HEK293 (cell line): ENCODE results near the gene AGRN.

Source experiments
- CTCF ChIA-PET: fragments of 350-600 bp; formaldehyde crosslinking; extraction: SDS; loops from one replicate; lab custom pipeline; 2021; ENCODE audit warnings: antibody characterized with exemption; lab: Yijun Ruan, JAX
- POLR2A ChIA-PET: fragments of 300-600 bp; formaldehyde crosslinking; extraction: SDS; loops from one replicate; lab custom pipeline; 2020; ENCODE audit warnings: antibody characterized with exemption, inconsistent platforms; lab: Yijun Ruan, JAX
- H3K27ac ChIP-seq: fragments of 200-500 bp; sonication (Bioruptor generic); 2 replicates; pipeline ENCODE4 v1.5.1; 2014; ENCODE audit warnings: low read depth, low read length, control low read depth, inconsistent platforms; ENCODE audit errors: extremely low read depth
- H3K36me3 ChIP-seq, 2 experiments: fragments of 200-500 bp in 1 of 2; sonication (Bioruptor generic) in 1 of 2; 1 replicate in 1 of 2; 2 replicates in 1 of 2; pipeline ENCODE4 v1.5.1; 2014 to 2017; ENCODE audit warnings: inconsistent platforms in 2 of 2, low read length in 2 of 2; ENCODE audit not compliant: control insufficient read depth in 2 of 2, insufficient read depth in 1 of 2
- H3K4me1 ChIP-seq: fragments of 200-500 bp; sonication (Bioruptor generic); 2 replicates; pipeline ENCODE4 v1.5.1; 2014; ENCODE audit warnings: mild to moderate bottlenecking, low read length, inconsistent platforms; ENCODE audit not compliant: control insufficient read depth, insufficient read depth
- H3K4me3 ChIP-seq: 2 replicates; pipeline ENCODE4 v1.5.1; 2011; ENCODE audit warnings: low read depth, mild to moderate bottlenecking, control low read depth, low read length, moderate library complexity
- H3K9me3 ChIP-seq: fragments of 200-500 bp; sonication (Bioruptor generic); 2 replicates; pipeline ENCODE4 v1.5.1; 2014; ENCODE audit warnings: low read depth, low read length, inconsistent platforms; ENCODE audit not compliant: control insufficient read depth, insufficient read depth
- CTCF ChIP-seq: fragments of 450-650 bp; formaldehyde crosslinking; IDR thresholded peaks from 2 replicates; pipeline ENCODE4 v1.5.1; 2016; ENCODE audit warnings: missing biosample characterization, missing genetic modification characterization
- GLIS2 ChIP-seq: fragments of 450-650 bp; formaldehyde crosslinking; IDR thresholded peaks from 2 replicates; pipeline ENCODE4 v1.5.1; 2016; ENCODE audit warnings: missing biosample characterization, missing genetic modification characterization
- KLF8 ChIP-seq: fragments of 450-650 bp; formaldehyde crosslinking; IDR thresholded peaks from 2 replicates; pipeline ENCODE4 v1.5.1; 2016; ENCODE audit warnings: missing biosample characterization, missing genetic modification characterization
- SCRT2 ChIP-seq: fragments of 450-650 bp; formaldehyde crosslinking; IDR thresholded peaks from 2 replicates; pipeline ENCODE4 v1.5.1; 2016; ENCODE audit warnings: missing biosample characterization, missing genetic modification characterization
- SP3 ChIP-seq: fragments of 450-650 bp; formaldehyde crosslinking; IDR thresholded peaks from 2 replicates; pipeline ENCODE4 v1.5.1; 2016; ENCODE audit warnings: missing biosample characterization, missing genetic modification characterization
- TSHZ1 ChIP-seq: fragments of 450-650 bp; formaldehyde crosslinking; IDR thresholded peaks from 2 replicates; pipeline ENCODE4 v1.5.1; 2016; ENCODE audit warnings: missing biosample characterization, missing genetic modification characterization, borderline replicate concordance
- WT1 ChIP-seq: fragments of 450-650 bp; formaldehyde crosslinking; IDR thresholded peaks from 2 replicates; pipeline ENCODE4 v1.5.1; 2016; ENCODE audit warnings: missing biosample characterization, missing genetic modification characterization
- ZIC2 ChIP-seq: fragments of 450-650 bp; formaldehyde crosslinking; IDR thresholded peaks from 2 replicates; pipeline ENCODE4 v1.5.1; 2016; ENCODE audit warnings: missing biosample characterization, missing genetic modification characterization
- ZNF112 ChIP-seq: fragments of 450-650 bp; formaldehyde crosslinking; IDR thresholded peaks from 2 replicates; pipeline ENCODE4 v1.5.0; 2017; ENCODE audit warnings: missing biosample characterization, missing genetic modification characterization
- ZNF16 ChIP-seq: fragments of 450-650 bp; formaldehyde crosslinking; IDR thresholded peaks from 2 replicates; pipeline ENCODE4 v1.5.1; 2016; ENCODE audit warnings: low read depth, missing biosample characterization, missing genetic modification characterization
- ZNF24 ChIP-seq: fragments of 450-650 bp; formaldehyde crosslinking; IDR thresholded peaks from 2 replicates; pipeline ENCODE4 v1.5.1; 2016; ENCODE audit warnings: missing biosample characterization, missing genetic modification characterization
- ZNF274 ChIP-seq, 2 experiments: fragments of 200-500 bp in 1 of 2; fragments of 450-650 bp in 1 of 2; sonication (Bioruptor generic) in 1 of 2; formaldehyde crosslinking in 1 of 2; IDR thresholded peaks; 2 replicates each; pipeline versions ENCODE4 v1.5.1 to v1.6.1; 2014 to 2016; ENCODE audit warnings: borderline replicate concordance in 1 of 2, inconsistent platforms in 1 of 2, low read length in 1 of 2, missing biosample characterization in 1 of 2, missing genetic modification characterization in 1 of 2
- ZNF292 ChIP-seq: fragments of 450-650 bp; formaldehyde crosslinking; IDR thresholded peaks from 2 replicates; pipeline ENCODE4 v1.5.1; 2016; ENCODE audit warnings: low read depth, missing biosample characterization, missing genetic modification characterization, borderline replicate concordance
- ZNF350 ChIP-seq: fragments of 450-650 bp; formaldehyde crosslinking; IDR thresholded peaks from 2 replicates; pipeline ENCODE4 v1.5.0; 2017; ENCODE audit warnings: missing biosample characterization, mild to moderate bottlenecking, missing genetic modification characterization
- ZNF571 ChIP-seq: fragments of 450-650 bp; formaldehyde crosslinking; IDR thresholded peaks from 2 replicates; pipeline ENCODE4 v1.5.0; 2017; ENCODE audit warnings: missing biosample characterization, missing genetic modification characterization
- ZNF654 ChIP-seq: fragments of 450-650 bp; formaldehyde crosslinking; IDR thresholded peaks from 2 replicates; pipeline ENCODE4 v1.5.1; 2016; ENCODE audit warnings: low read depth, missing biosample characterization, missing genetic modification characterization
- ZNF747 ChIP-seq: fragments of 450-650 bp; formaldehyde crosslinking; IDR thresholded peaks from 2 replicates; pipeline ENCODE4 v1.5.1; 2016; ENCODE audit warnings: missing biosample characterization, missing genetic modification characterization
- ZSCAN30 ChIP-seq: fragments of 450-650 bp; IDR thresholded peaks from 2 replicates; pipeline ENCODE4 v1.5.1; 2018; ENCODE audit warnings: missing biosample characterization, mild to moderate bottlenecking, missing genetic modification characterization, moderate library complexity
- TF ChIP-seq, protein P1 (sequence below): fragments of 450-650 bp; formaldehyde crosslinking; conservative IDR thresholded peaks from 2 replicates; pipeline ENCODE4 v1.5.1; 2016; ENCODE audit warnings: low read depth, missing biosample characterization, missing genetic modification characterization
- TF ChIP-seq, protein P2 (sequence below): sonication (generic); formaldehyde crosslinking; IDR thresholded peaks from 2 replicates; pipeline ENCODE4 v1.8.1; 2022; ENCODE audit warnings: mild to moderate bottlenecking, moderate library complexity, missing genetic modification reagents
- TF ChIP-seq, protein P3 (sequence below): fragments of 450-650 bp; formaldehyde crosslinking; IDR thresholded peaks from 2 replicates; pipeline ENCODE4 v1.5.1; 2016; ENCODE audit warnings: missing biosample characterization, missing genetic modification characterization

The AGRN gene

GRCh38 chr1:1074631-1075147 is 54.8 kb downstream of the AGRN start:
- Histone ChIP-seq H3K36me3 (no peaks in the 10 kb centered on the region), H3K27ac (no peak overlapping the region), H3K4me3 (no peak overlapping the region), H3K4me1 (peaks cover 3% of the 10 kb centered on the region; the same call in 1 of the 2 replicates), H3K9me3 (no peaks in the 10 kb centered on the region)
- ChIA-PET POLR2A (interaction anchor here (1.0 kb wide), 1 partner anchor 61 kb away, joined by 3 read pairs; the partner anchor contains the start of gene ISG15), CTCF (interaction anchor here (0.6 to 0.8 kb wide), 2 partner anchors 90 to 99 kb away, joined by 3 to 4 read pairs; no protein-coding TSS in a partner anchor)
- TF ChIP-seq, protein P1, sequence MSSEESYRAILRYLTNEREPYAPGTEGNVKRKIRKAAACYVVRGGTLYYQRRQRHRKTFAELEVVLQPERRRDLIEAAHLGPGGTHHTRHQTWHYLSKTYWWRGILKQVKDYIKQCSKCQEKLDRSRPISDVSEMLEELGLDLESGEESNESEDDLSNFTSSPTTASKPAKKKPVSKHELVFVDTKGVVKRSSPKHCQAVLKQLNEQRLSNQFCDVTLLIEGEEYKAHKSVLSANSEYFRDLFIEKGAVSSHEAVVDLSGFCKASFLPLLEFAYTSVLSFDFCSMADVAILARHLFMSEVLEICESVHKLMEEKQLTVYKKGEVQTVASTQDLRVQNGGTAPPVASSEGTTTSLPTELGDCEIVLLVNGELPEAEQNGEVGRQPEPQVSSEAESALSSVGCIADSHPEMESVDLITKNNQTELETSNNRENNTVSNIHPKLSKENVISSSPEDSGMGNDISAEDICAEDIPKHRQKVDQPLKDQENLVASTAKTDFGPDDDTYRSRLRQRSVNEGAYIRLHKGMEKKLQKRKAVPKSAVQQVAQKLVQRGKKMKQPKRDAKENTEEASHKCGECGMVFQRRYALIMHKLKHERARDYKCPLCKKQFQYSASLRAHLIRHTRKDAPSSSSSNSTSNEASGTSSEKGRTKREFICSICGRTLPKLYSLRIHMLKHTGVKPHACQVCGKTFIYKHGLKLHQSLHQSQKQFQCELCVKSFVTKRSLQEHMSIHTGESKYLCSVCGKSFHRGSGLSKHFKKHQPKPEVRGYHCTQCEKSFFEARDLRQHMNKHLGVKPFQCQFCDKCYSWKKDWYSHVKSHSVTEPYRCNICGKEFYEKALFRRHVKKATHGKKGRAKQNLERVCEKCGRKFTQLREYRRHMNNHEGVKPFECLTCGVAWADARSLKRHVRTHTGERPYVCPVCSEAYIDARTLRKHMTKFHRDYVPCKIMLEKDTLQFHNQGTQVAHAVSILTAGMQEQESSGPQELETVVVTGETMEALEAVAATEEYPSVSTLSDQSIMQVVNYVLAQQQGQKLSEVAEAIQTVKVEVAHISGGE (tag by site-specific recombination): no peak
- TF ChIP-seq ZNF112 (tag by site-specific recombination): no peak
- TF ChIP-seq CTCF (tag by site-specific recombination): no peak
- TF ChIP-seq ZNF571 (tag by site-specific recombination): no peak
- no peak for TF ChIP-seq ZNF24 (tag by site-specific recombination)
- TF ChIP-seq ZNF292: no peak
- no peak for TF ChIP-seq ZNF274 (IDR thresholded peaks at IDR 0.05; ENCODE audit: low read length)
- no peak for TF ChIP-seq ZNF274 (tag by site-specific recombination; IDR thresholded peaks at IDR 0.05; ENCODE audit: borderline replicate concordance)
- no peak for TF ChIP-seq ZNF747 (tag by site-specific recombination)
- TF ChIP-seq SCRT2: no peak
- no peak for TF ChIP-seq ZNF654 (tag by site-specific recombination)

DNA sequence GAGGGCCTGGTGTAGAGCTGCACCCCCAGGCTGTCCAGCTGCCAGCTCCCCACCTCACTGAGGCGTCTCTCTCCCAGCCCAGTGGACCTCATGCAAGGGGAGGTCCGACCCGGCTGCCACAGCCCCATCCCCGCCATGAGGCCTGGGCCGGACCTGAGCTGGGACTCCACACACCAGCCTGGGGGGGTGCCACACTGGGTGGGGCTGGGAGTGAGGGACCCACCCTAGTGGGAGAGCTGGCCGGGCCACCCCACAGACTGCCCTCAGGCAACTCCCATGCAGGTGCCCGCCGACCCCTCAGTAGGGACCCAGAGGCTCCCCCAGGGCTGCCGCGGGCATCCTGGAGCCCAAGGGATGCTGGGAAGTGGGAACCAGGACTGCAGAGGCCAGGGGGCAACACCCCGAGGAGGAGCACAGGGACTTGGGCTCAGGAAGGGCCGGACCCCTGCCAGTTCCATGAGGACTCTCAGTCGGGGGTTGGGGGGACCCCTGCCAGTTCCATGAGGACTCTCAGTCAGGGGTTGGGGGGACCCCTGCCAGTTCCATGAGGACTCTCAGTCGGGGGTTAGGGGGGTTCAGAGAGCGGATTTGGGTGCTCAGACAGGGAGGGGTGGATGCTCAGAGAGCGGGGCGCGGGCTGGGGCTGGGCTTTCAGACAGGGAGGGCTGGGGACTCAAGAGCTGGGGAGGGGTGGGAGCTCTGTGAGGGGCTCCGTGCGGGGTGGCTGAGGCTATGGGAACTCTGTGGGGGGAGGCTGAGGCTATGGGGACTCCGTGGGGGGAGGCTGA is 55.4 kb downstream of the AGRN start:
- POLR2A ChIA-PET: no interaction called here
- Histone ChIP-seq H3K9me3 (no peaks in the 10 kb centered on the region), H3K36me3 (no peaks in the 10 kb centered on the region), H3K27ac (no peak overlapping the region), H3K4me3 (no peak overlapping the region), H3K4me1 (peaks cover 3% of the 10 kb centered on the region; the same call in 1 of the 2 replicates)
- CTCF ChIA-PET: interaction anchor here (0.6 to 0.8 kb wide), 2 partner anchors 58 to 91 kb away, joined by 3 read pairs; no protein-coding TSS in a partner anchor
- TF ChIP-seq, protein P2, sequence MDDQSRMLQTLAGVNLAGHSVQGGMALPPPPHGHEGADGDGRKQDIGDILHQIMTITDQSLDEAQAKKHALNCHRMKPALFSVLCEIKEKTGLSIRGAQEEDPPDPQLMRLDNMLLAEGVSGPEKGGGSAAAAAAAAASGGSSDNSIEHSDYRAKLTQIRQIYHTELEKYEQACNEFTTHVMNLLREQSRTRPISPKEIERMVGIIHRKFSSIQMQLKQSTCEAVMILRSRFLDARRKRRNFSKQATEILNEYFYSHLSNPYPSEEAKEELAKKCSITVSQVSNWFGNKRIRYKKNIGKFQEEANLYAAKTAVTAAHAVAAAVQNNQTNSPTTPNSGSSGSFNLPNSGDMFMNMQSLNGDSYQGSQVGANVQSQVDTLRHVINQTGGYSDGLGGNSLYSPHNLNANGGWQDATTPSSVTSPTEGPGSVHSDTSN (CRISPR knock-in tag): no peak
- no peak for TF ChIP-seq ZNF350 (tag by site-specific recombination)
- TF ChIP-seq ZIC2 (tag by site-specific recombination): peak; percentile 87
- no peak for TF ChIP-seq ZNF16 (tag by site-specific recombination)
- TF ChIP-seq SP3: no peak
- TF ChIP-seq TSHZ1: no peak
- TF ChIP-seq GLIS2 (tag by site-specific recombination): peak; percentile 74
- TF ChIP-seq KLF8 (tag by site-specific recombination): 0 out of 2 replicates have a peak, but pooled peaks have one; percentile 30
- no peak for TF ChIP-seq ZSCAN30 (tag by site-specific recombination)
- TF ChIP-seq, protein P3, sequence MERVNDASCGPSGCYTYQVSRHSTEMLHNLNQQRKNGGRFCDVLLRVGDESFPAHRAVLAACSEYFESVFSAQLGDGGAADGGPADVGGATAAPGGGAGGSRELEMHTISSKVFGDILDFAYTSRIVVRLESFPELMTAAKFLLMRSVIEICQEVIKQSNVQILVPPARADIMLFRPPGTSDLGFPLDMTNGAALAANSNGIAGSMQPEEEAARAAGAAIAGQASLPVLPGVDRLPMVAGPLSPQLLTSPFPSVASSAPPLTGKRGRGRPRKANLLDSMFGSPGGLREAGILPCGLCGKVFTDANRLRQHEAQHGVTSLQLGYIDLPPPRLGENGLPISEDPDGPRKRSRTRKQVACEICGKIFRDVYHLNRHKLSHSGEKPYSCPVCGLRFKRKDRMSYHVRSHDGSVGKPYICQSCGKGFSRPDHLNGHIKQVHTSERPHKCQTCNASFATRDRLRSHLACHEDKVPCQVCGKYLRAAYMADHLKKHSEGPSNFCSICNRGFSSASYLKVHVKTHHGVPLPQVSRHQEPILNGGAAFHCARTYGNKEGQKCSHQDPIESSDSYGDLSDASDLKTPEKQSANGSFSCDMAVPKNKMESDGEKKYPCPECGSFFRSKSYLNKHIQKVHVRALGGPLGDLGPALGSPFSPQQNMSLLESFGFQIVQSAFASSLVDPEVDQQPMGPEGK: peak; percentile 48; the same call in 1 of the 2 replicates
- TF ChIP-seq WT1 (tag by site-specific recombination): no peak
